ENCODE data around the gene VPS52.

DNA sequence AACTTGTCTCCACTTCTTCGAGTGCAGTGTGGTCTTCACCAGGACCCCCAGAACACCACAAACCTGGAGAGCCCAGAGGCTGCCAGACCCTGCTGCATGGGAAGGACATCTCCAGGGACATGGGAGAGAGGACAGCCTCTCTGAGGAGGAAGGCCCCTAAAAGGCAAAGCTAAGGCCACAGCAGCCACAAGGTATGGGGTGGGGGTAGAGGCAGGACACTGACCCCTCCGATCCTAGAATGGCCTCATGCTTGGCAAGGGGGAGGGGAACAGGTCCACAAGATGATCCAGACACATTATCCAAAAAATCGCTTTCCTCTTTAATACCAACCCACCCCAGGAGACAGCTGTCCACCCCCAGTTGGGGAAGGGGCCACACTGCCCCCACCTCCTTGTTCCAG, 7.1 kb upstream of the VPS52 start:
- TF ChIP-seq NFRKB (IDR thresholded peaks at IDR 0.05) (no peak), BHLHE40 (IDR thresholded peaks at IDR 0.05; ENCODE audit: borderline replicate concordance) (no peak), ZNF384 (IDR thresholded peaks at IDR 0.05) (no peak), FOXM1 (IDR thresholded peaks at IDR 0.05; ENCODE audit: borderline replicate concordance) (no peak)
